ENCODE measurements around the gene SPINK14.

GRCh38 chr5:148186248-148187003 is 18.1 kb downstream of the SPINK14 start:
- TF ChIP-seq CTCF (IDR thresholded peaks at IDR 0.05), result no peak
- no peak for TF ChIP-seq POLR2AphosphoS5 (IDR thresholded peaks at IDR 0.05)
- TF ChIP-seq POLR2A (IDR thresholded peaks at IDR 0.05; ENCODE audit: low read depth), result no peak
- TF ChIP-seq EP300 (IDR thresholded peaks at IDR 0.05), result no peak
